Neural progenitor cell (in vitro differentiated cells): ENCODE measurements around the gene CHDH. TPM values are rescaled to one million over a fixed set of nuclear protein-coding genes. Genes with fewer than 3 reads are reported as not detected.

ENCODE experiments used
- DNase-seq: peaks from one replicate; pipeline ENCODE4 v3.0.0-alpha.2; 2016; ENCODE audit warnings: low spot score
- H2AFZ ChIP-seq: fragments of 200-600 bp; sonication (generic); replicated peaks from 2 replicates; pipeline ENCODE4 v1.6.1; 2016; ENCODE audit warnings: antibody characterized with exemption
- H3F3A ChIP-seq: fragments of 200-600 bp; sonication (generic); 2 replicates; pipeline ENCODE4 v1.6.1; 2016; ENCODE audit warnings: antibody characterized with exemption, low read depth
- H3K27ac ChIP-seq: fragments of 200-600 bp; sonication (generic); 2 replicates; pipeline ENCODE4 v1.5.1; 2016; ENCODE audit warnings: mild to moderate bottlenecking
- H3K27me3 ChIP-seq: fragments of 200-600 bp; sonication (generic); 2 replicates; pipeline ENCODE4 v1.6.1; 2016; ENCODE audit warnings: mild to moderate bottlenecking, moderate library complexity
- H3K36me3 ChIP-seq: fragments of 200-600 bp; sonication (generic); 2 replicates; pipeline ENCODE4 v1.5.1; 2016
- H3K4me1 ChIP-seq: fragments of 200-600 bp; sonication (generic); 2 replicates; pipeline ENCODE4 v1.6.1; 2016; ENCODE audit warnings: mixed run types
- H3K4me2 ChIP-seq: fragments of 200-600 bp; sonication (generic); 2 replicates; pipeline ENCODE4 v1.6.1; 2016
- H3K4me3 ChIP-seq: fragments of 200-600 bp; sonication (generic); 2 replicates; pipeline ENCODE4 v1.5.1; 2016
- H3K79me2 ChIP-seq: fragments of 200-600 bp; sonication (generic); 2 replicates; pipeline ENCODE4 v1.6.1; 2016; ENCODE audit warnings: low read depth
- H3K9ac ChIP-seq: fragments of 200-600 bp; sonication (generic); 2 replicates; pipeline ENCODE4 v1.6.1; 2016
- H3K9me3 ChIP-seq: fragments of 200-600 bp; sonication (generic); 2 replicates; pipeline ENCODE4 v1.5.1; 2016; ENCODE audit warnings: low read depth
- H4K20me1 ChIP-seq: fragments of 200-600 bp; sonication (generic); 2 replicates; pipeline ENCODE4 v1.6.1; 2016; ENCODE audit warnings: low read depth
- H3K27ac Mint-ChIP-seq: 3 replicates; pipeline ENCODE4 v1.8.0; 2021; ENCODE audit warnings: mixed read lengths
- H3K27me3 Mint-ChIP-seq: 2 replicates; pipeline ENCODE4 v1.8.0; 2022; ENCODE audit warnings: low read depth, mild to moderate bottlenecking, inconsistent platforms, moderate library complexity, mixed read lengths; ENCODE audit not compliant: insufficient read depth
- H3K36me3 Mint-ChIP-seq: 3 replicates; pipeline ENCODE4 v1.8.0; 2021; ENCODE audit warnings: mixed read lengths
- H3K4me1 Mint-ChIP-seq: 3 replicates; pipeline ENCODE4 v1.8.0; 2021; ENCODE audit warnings: mixed read lengths
- H3K4me3 Mint-ChIP-seq: 3 replicates; pipeline ENCODE4 v1.8.0; 2021; ENCODE audit warnings: mild to moderate bottlenecking, moderate library complexity, mixed read lengths
- H3K9me3 Mint-ChIP-seq: 3 replicates; pipeline ENCODE4 v1.8.0; 2020; ENCODE audit warnings: mixed read lengths
- EZH2 ChIP-seq: fragments of 200-600 bp; sonication (generic); IDR thresholded peaks from 2 replicates; pipeline ENCODE4 v1.6.1; 2017; ENCODE audit warnings: antibody characterized with exemption, mild to moderate bottlenecking, moderate library complexity
- EZH2phosphoT487 ChIP-seq: fragments of 200-600 bp; sonication (generic); IDR thresholded peaks from 2 replicates; pipeline ENCODE4 v1.6.1; 2017; ENCODE audit warnings: antibody characterized with exemption
- total RNA-seq: library from RNA; depleted of rRNA; stranded (reverse); fragments of >200 nt; gene quantifications from 2 replicates; pipeline ENCODE4 v1.2.3, GENCODE V29; 2015; ENCODE audit warnings: low replicate concordance
- TF ChIP-seq, protein P1 (sequence below): fragments of 200-600 bp; sonication (generic); IDR thresholded peaks from 2 replicates; pipeline ENCODE4 v1.5.1; 2017; ENCODE audit warnings: antibody characterized with exemption, mild to moderate bottlenecking

CHDH gene
- total RNA-seq, 1 donor from 2014 or later = 1.5 TPM

DNA sequence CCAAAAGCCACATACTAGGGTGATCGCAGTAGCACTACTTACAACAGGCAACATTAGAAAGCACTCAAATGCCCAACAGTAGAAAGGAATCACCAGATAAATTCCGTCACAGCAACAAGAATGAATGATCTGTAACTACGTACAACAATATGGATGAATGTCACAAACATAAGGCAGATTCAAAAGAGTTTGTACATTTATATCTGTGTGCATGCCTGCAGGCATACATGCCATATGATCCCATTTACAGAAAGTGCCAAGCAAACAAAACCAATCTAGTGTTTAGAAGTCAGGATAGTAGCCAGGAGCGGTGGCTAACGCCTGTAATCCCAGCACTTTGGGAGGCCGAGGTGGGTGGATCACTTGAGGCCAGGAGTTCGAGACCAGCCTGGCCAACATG is 3.7 kb upstream of the CHDH start:
- peaks cover 11% of the 10 kb centered on the region for H3K27me3 Mint-ChIP-seq
- Histone ChIP-seq H3K4me2 (no peak overlapping the region), H3K36me3 (no peaks in the 10 kb centered on the region), H3K27me3 (peaks cover 30% of the 10 kb centered on the region), H3K4me1 (no peaks in the 10 kb centered on the region), H3K9me3 (no peaks in the 10 kb centered on the region), H3K27ac (no peak overlapping the region), H3K4me3 (no peak overlapping the region), H3F3A (peaks cover 20% of the 10 kb centered on the region), H3K9ac (no peak overlapping the region), H4K20me1 (peaks cover 9% of the 10 kb centered on the region), H2AFZ (no peak overlapping the region), H3K79me2 (no peaks in the 10 kb centered on the region)
- H3K4me1 Mint-ChIP-seq = peaks cover 8% of the 10 kb centered on the region
- no peaks in the 10 kb centered on the region for H3K36me3 Mint-ChIP-seq
- no peak overlapping the region for H3K27ac Mint-ChIP-seq
- H3K9me3 Mint-ChIP-seq = no peaks in the 10 kb centered on the region
- no peak for DNase-seq
- no peak overlapping the region for H3K4me3 Mint-ChIP-seq
- TF ChIP-seq EZH2phosphoT487 (no peak), EZH2 (no peak)

DNA sequence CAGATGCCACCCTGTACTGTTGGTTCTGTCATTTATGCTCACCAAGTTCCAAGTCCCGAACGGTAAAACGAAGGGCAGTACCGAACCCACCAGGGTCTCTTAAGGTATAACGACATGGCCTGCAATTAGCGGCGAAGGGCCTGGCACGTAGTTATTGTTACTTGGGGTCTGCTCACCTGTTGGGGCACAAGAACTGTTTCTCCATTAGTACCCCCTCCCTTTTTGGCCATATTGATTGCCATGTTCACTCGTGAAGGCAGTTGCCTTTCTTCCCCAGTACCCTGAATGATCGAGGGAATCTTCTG is 584 bp upstream of the CHDH start:
- no peak overlapping the region for H3K9ac ChIP-seq

DNA sequence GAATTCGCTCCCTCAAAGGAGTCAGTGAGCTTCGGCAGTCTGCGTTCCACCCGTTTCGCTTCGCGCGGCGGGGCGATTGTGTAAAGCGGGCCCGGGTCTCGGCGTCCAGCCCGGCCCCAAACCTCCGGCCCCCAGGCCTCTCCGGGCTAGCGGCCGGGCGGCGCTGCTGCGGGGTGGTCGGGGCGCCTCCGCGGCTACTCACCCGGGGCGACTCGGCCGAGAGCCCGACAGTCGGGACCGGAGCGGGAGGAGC is 412 bp downstream of the CHDH start:
- peaks cover 26% of the 10 kb centered on the region for H3K4me1 Mint-ChIP-seq
- Histone ChIP-seq H3K4me1 (peaks cover 11% of the 10 kb centered on the region), H3F3A (peaks cover 24% of the 10 kb centered on the region), H3K27me3 (peaks cover 30% of the 10 kb centered on the region), H3K9ac (peak overlapping the region; percentile 7), H2AFZ (peak overlapping the region; percentile 97), H3K79me2 (no peaks in the 10 kb centered on the region), H3K36me3 (no peaks in the 10 kb centered on the region), H3K27ac (no peak overlapping the region), H3K9me3 (no peaks in the 10 kb centered on the region), H3K4me3 (peak overlapping the region; percentile 61), H4K20me1 (peaks cover 31% of the 10 kb centered on the region), H3K4me2 (peak overlapping the region; percentile 86)
- no peaks in the 10 kb centered on the region for H3K9me3 Mint-ChIP-seq
- no peak overlapping the region for H3K27ac Mint-ChIP-seq
- TF ChIP-seq EZH2phosphoT487 = no peak
- TF ChIP-seq EZH2 = no peak
- TF ChIP-seq, protein P1, sequence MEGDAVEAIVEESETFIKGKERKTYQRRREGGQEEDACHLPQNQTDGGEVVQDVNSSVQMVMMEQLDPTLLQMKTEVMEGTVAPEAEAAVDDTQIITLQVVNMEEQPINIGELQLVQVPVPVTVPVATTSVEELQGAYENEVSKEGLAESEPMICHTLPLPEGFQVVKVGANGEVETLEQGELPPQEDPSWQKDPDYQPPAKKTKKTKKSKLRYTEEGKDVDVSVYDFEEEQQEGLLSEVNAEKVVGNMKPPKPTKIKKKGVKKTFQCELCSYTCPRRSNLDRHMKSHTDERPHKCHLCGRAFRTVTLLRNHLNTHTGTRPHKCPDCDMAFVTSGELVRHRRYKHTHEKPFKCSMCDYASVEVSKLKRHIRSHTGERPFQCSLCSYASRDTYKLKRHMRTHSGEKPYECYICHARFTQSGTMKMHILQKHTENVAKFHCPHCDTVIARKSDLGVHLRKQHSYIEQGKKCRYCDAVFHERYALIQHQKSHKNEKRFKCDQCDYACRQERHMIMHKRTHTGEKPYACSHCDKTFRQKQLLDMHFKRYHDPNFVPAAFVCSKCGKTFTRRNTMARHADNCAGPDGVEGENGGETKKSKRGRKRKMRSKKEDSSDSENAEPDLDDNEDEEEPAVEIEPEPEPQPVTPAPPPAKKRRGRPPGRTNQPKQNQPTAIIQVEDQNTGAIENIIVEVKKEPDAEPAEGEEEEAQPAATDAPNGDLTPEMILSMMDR = no peak
- peak overlapping the region; percentile 84 for H3K4me3 Mint-ChIP-seq
- no peak for DNase-seq
- H3K36me3 Mint-ChIP-seq = no peaks in the 10 kb centered on the region
- H3K27me3 Mint-ChIP-seq = peaks cover 20% of the 10 kb centered on the region

More for the DNA sequence above, 584 bp upstream of the CHDH start:
- Mint-ChIP-seq H3K4me1 (peaks cover 26% of the 10 kb centered on the region), H3K9me3 (no peaks in the 10 kb centered on the region), H3K27ac (no peak overlapping the region), H3K36me3 (no peaks in the 10 kb centered on the region), H3K27me3 (peaks cover 20% of the 10 kb centered on the region), H3K4me3 (peak overlapping the region; percentile 85)
- Histone ChIP-seq H3K27me3 (peaks cover 30% of the 10 kb centered on the region), H3K36me3 (no peaks in the 10 kb centered on the region), H3F3A (peaks cover 24% of the 10 kb centered on the region), H3K4me2 (peak overlapping the region; percentile 86), H3K27ac (no peak overlapping the region), H4K20me1 (peaks cover 31% of the 10 kb centered on the region), H2AFZ (peak overlapping the region; percentile 97), H3K4me1 (peaks cover 11% of the 10 kb centered on the region), H3K9me3 (no peaks in the 10 kb centered on the region), H3K4me3 (peak overlapping the region; percentile 61), H3K79me2 (no peaks in the 10 kb centered on the region)
- no peak for DNase-seq
- TF ChIP-seq EZH2phosphoT487 = no peak

DNA sequence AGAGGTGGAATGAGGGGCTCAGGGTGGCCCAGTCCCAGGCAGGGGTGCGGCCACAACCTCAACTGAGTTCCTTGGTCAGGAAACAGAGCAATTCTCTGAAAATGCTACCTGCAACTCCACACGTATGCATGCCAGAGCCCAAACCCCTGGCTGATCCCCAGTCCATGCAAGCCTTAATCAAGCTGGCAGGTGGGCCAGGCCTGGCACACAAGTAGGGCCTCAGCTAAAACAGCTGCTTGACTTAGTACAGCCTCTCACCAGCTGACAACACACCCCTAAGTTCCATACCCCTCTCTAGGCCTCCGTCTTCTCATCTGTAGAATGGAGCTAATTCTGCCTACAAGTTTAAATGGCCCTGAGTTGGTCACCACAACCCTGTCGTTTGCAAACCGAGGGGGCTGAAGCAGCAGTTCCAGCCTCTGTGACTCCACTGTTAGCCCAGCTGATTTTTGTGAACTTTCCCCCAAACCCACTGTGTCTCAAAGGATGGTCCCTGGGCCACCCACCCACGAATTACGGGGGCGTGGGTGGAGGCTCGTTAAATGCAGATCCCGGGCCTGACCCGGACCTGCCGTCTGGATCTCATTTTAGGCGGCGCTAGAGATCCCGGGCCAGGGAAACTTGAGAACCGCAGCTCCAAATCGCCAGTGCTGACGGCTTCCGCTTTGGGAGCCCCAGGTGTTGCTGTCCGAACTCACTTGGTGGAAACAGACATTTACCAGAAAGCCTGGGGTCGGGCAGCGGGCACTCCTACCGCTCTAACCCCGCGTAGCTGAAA is 927 bp downstream of the CHDH start:
- peaks cover 31% of the 10 kb centered on the region for H4K20me1 ChIP-seq
- H3K79me2 ChIP-seq = no peaks in the 10 kb centered on the region
- TF ChIP-seq, protein P1 = peak; percentile 47
- TF ChIP-seq EZH2phosphoT487 (no peak), EZH2 (no peak)
- H3K27me3 ChIP-seq = peaks cover 30% of the 10 kb centered on the region
- peak overlapping the region; percentile 46 for H3K27ac Mint-ChIP-seq
- H2AFZ ChIP-seq = peak overlapping the region; percentile 97
- H3K9me3 ChIP-seq = no peaks in the 10 kb centered on the region
- no peak overlapping the region for H3K27ac ChIP-seq
- no peaks in the 10 kb centered on the region for H3K36me3 ChIP-seq
- H3K4me3 ChIP-seq = peak overlapping the region; percentile 61
- H3K4me3 Mint-ChIP-seq = peak overlapping the region; percentile 84
- peak; percentile 80 for DNase-seq
- peak overlapping the region; percentile 86 for H3K4me2 ChIP-seq
- H3K9ac ChIP-seq = peak overlapping the region; percentile 7
- H3F3A ChIP-seq = peaks cover 24% of the 10 kb centered on the region
- peaks cover 11% of the 10 kb centered on the region for H3K4me1 ChIP-seq
- peaks cover 26% of the 10 kb centered on the region for H3K4me1 Mint-ChIP-seq
- H3K36me3 Mint-ChIP-seq = no peaks in the 10 kb centered on the region
- H3K27me3 Mint-ChIP-seq = peaks cover 20% of the 10 kb centered on the region
- H3K9me3 Mint-ChIP-seq = no peaks in the 10 kb centered on the region
